ES-I3 (cell line): ENCODE data around the gene SARDH.

Experiments used
- H3K36me3 ChIP-seq: 2 replicates; pipeline ENCODE4 v1.6.1; 2013; ENCODE audit warnings: mild to moderate bottlenecking, low read length, control low read depth, moderate library complexity; ENCODE audit not compliant: insufficient read depth
- H3K4me1 ChIP-seq: 2 replicates; pipeline ENCODE4 v1.6.1; 2013; ENCODE audit warnings: mild to moderate bottlenecking, control low read depth, low read length; ENCODE audit not compliant: insufficient read depth
- H3K9ac ChIP-seq: 2 replicates; pipeline ENCODE4 v1.6.1; 2013; ENCODE audit warnings: low read depth, mild to moderate bottlenecking, low read length, moderate library complexity
- H3K9me3 ChIP-seq: 2 replicates; pipeline ENCODE4 v1.6.1; 2013; ENCODE audit warnings: mild to moderate bottlenecking, low read length, moderate library complexity; ENCODE audit not compliant: control insufficient read depth, insufficient read depth

SARDH gene

DNA sequence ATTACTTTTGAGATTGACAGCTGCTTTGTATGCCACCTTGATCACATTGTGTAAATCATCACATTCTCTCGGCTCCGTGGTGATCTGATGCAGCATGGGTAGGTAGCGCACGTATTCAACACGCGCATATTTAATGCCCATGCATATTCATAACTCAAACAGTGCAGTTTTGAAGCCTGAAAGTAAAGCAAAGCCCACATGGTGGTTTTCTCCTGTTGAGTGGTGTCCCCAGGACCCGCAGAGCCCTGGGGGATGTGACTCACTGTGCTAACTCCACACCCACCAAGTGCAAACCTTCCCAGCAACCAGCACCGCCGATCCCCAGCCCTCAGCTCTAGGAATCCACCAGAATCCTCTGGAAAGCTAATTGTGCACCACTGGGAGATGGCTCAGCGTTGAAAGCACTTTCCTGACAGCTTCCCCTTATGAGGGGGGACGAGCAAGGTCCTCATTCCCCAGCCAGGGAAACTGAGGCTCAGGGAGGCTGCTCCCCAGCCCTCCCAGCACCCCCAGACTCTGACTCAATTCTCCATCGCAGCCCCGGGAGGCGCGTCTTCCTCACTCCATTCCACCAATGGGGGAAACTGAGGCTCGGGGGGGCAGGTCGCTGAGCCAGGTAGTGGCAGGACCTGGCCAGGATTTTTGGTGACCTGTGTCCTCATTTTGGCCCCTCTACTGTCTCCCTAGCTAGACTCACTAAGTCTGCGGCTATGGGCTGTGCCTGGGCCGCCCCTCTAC, 46.4 kb downstream of the SARDH start:
- H3K9me3 ChIP-seq: no peaks in the 10 kb centered on the region
- H3K36me3 ChIP-seq: no peaks in the 10 kb centered on the region
- no peaks in the 10 kb centered on the region; the same call in 1 of the 2 replicates for H3K4me1 ChIP-seq
- H3K9ac ChIP-seq: no peak overlapping the region

DNA sequence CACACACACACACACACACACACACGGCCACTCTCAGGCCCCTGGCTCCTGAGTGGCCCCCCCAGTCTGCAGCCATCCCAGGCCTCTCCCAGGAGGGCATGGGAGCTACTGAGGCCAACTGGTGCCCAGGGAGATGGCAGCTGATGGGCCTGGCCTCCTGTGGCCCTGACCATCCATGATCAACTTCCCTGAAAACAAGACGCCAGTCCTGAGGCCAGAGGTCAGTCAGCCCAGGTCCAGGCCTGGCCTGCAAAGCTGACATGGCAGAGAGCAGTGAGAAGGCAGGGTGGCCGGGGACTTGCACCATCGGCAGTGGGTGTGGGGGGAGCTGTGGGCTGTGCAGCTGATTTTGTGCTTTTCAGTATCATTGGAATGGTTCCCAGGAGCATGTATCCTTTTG, 47.0 kb downstream of the SARDH start:
- no peaks in the 10 kb centered on the region; the same call in 1 of the 2 replicates for H3K4me1 ChIP-seq
- H3K36me3 ChIP-seq: no peaks in the 10 kb centered on the region
- no peaks in the 10 kb centered on the region for H3K9me3 ChIP-seq
- no peak overlapping the region for H3K9ac ChIP-seq

DNA sequence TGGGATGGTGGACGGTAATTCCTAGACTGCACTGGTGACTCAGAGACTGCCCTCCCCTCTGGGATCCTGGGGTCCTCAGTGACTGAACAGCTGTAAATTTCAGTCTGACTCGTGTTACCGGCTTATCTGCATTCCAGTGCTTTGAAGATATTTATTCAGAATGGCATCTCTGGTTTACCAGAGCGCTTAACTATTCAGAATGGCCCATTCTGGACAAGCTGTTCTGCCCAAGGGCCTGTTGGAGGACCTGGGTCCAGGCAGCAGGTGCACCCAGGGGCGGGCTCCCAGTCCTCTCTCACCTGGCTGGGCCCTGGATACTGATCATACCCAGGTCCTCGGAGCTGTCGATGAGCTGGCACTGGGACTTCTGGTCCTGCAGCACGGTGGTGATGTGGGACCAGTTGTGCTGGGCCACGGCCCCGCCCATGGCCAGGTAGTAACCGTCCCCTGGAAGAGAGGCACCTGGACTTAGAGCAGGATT, 48.0 kb downstream of the SARDH start:
- H3K36me3 ChIP-seq: no peaks in the 10 kb centered on the region
- H3K4me1 ChIP-seq: no peaks in the 10 kb centered on the region; the same call in 1 of the 2 replicates
- H3K9ac ChIP-seq: no peak overlapping the region
- H3K9me3 ChIP-seq: no peaks in the 10 kb centered on the region

DNA sequence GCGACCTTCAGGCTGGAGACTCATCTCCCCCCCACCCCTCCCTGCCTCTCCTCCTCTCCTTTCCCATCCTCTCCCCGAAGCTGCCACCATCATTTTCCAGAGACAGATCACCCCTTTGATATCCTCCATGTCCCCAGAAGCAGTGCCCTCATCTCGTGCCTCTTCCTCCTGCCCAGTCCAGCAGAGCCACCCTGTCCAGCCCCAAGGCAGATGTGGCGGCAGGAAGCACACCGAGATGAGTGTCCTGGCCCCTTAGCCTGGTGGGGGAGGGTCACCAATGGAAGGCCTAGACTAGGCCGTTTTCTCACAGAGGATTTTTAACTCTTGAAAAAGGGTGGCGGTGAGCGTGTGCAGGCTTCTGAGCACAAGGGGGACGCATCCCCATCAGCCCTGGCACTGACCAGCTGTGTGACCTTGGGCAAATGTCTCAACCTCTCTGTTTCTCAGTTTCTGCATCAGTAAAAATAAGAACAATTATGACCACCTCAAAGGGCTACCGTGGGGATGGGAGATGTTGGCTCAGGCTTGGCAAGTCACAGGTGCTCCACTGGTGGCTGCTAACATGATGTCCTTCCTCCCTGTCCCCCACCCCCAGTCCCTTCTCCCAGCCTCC, 48.9 kb downstream of the SARDH start:
- no peaks in the 10 kb centered on the region for H3K36me3 ChIP-seq
- H3K9me3 ChIP-seq: no peaks in the 10 kb centered on the region
- no peak overlapping the region for H3K9ac ChIP-seq
- H3K4me1 ChIP-seq: no peaks in the 10 kb centered on the region; the same call in 1 of the 2 replicates

DNA sequence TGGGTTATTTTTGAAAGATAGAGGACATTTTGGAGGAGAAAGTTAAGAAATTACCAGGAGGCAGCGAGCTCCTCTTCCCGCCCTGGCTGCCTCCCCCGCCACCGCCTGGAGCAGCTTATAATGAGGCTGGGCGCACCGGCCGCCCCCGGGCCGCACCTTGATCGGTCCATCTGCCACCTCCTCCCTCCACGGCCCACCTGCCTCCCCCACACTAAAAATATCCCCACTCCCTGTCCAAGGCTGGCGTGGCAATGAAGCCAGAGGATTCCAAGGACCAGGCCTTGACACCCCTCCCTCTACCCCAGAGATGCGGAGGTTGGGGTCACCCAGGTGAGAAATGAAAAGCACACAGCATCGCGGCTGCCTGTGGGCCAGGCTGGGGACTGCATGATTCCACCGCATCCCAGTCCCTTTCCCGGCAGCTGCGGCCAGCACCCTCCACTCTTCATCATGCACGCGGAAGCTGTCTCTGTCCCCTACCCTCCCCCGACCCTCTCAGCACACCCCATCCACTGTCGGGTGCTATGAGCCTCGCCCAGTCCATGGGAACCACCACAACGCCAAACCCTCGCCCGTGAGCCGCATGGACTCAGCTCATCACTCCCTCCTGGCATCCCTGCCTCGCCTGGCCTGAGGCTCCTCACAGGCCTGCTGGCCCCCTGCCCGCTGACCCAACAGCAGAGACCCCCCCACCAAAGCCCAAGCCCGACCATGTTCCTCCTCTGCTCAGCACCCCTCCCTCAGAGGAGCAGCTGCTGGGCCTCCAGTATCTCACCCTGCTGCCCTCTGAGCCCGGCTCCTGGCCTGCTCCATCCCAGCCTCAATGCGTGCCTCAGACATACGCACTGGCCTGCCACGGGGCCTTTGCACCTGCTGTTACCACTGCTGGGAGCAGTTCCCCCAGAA, 50.0 kb downstream of the SARDH start:
- Histone ChIP-seq H3K9ac (no peak overlapping the region), H3K4me1 (no peaks in the 10 kb centered on the region; the same call in 1 of the 2 replicates), H3K36me3 (no peaks in the 10 kb centered on the region), H3K9me3 (no peaks in the 10 kb centered on the region)

DNA sequence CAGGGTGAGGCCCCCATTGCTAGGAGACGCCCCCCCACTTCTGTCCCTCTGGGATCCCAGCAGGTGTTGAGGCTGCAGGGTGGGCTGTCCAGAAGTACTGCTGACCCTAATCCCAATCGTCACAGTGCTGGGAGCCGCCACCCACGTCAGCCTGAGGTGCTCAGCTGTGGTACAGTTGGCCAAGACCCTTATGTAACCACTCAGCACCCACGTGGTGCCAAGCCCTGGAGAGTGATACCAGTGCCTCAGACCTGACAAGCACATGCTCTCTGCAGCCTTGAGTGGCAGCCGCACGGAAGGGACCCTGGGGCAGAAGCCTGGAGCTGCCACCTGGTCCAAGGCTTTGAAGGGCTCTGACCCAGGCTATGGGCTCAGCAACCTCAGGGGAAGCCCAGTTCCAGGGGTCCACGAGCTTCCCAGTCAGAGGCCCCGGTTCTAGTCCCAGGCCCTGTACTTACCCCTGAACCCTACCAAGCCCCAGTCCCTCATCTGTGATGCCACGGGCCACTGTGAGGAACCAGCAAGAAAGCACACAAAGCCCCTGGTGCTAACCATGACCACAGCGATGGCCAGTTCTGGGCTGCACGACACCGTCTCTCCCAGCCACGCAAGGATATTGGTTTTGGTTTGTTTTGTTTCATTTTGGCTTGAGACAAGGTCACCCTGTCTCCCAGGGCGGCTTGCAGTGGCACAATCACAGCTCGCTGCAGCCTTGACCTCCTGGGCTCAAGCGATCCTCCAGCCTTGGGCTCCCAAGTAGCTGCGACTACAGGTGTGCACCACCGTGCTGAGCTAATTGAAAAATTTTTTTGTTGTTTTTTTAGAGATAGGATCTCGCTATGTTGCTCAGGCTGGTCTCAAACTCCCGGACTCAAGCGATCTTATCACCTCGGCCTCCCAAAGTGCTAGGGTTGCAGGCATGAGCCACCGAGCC, 51.2 kb downstream of the SARDH start:
- Histone ChIP-seq H3K4me1 (no peaks in the 10 kb centered on the region; the same call in 1 of the 2 replicates), H3K9me3 (no peaks in the 10 kb centered on the region), H3K36me3 (no peaks in the 10 kb centered on the region), H3K9ac (no peak overlapping the region)

DNA sequence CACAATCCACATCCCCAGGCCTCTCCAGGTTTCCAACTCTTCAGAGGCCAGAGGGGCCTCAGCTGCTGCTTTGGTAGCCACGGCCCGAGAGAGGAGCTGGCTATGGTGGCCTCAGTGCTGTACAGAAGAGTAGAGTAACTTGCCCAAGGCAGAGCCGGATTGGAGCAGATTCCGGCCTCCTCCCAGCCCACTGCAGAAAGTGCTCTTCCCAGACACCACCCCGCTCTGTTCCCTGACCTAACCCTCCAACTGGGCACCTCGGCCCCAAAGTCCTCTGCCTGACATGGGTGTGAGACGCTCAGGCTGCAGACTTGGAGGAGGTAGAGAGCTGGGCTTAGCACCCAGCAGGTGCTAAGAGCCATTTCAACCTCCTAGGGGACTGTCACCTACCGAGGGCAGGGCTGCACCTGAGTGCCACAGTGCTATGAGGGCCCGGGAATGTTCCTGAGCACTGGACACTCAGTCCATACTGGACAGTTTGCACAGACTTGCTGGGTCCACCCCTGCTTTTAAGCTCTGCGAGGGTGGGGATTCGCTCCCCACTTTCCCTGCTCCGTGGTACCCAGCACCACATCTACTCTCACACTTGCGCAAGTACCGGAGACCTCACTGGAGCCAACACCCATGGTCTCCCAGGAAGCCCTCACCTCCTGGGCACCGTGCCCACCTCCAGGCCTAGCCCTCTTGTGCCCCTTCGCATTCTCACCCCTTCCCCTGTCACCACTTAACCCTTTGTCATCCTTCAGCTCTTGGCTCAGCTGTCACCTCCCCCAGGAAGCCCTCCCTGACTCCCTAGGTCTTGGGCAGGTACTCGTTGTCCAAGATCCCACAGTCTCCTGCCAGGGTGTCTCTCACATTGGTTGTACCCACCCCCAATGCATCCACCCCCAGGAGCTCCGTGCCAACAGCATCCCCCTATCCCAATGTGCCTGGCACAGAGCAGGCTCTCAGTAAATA, 52.2 kb downstream of the SARDH start:
- H3K36me3 ChIP-seq: no peaks in the 10 kb centered on the region
- H3K9me3 ChIP-seq: no peaks in the 10 kb centered on the region
- H3K4me1 ChIP-seq: no peaks in the 10 kb centered on the region; the same call in 1 of the 2 replicates
- H3K9ac ChIP-seq: no peak overlapping the region

DNA sequence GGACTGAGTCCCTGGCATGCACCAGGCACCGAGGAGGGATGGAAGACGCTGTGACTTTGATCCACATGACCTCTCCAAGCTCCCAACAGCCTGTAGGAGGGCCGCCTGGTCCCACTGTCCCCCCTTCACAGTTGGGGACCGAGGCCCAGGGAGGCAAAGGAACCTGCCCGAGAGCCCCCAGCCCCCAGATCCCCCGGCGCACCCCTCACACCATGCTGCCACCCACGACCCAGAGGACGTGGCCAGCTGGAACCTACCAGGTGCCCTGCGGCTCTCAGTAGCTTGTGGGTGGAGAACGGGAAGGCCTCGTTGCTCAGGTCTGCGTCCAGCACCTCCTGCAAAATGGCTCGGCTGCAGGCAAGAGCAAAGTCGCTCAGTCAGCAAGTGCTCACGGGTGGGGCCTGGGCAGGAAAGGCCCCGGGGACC, 53.2 kb downstream of the SARDH start:
- H3K4me1 ChIP-seq: no peaks in the 10 kb centered on the region
- no peaks in the 10 kb centered on the region for H3K36me3 ChIP-seq
- no peaks in the 10 kb centered on the region for H3K9me3 ChIP-seq
- H3K9ac ChIP-seq: no peak overlapping the region

DNA sequence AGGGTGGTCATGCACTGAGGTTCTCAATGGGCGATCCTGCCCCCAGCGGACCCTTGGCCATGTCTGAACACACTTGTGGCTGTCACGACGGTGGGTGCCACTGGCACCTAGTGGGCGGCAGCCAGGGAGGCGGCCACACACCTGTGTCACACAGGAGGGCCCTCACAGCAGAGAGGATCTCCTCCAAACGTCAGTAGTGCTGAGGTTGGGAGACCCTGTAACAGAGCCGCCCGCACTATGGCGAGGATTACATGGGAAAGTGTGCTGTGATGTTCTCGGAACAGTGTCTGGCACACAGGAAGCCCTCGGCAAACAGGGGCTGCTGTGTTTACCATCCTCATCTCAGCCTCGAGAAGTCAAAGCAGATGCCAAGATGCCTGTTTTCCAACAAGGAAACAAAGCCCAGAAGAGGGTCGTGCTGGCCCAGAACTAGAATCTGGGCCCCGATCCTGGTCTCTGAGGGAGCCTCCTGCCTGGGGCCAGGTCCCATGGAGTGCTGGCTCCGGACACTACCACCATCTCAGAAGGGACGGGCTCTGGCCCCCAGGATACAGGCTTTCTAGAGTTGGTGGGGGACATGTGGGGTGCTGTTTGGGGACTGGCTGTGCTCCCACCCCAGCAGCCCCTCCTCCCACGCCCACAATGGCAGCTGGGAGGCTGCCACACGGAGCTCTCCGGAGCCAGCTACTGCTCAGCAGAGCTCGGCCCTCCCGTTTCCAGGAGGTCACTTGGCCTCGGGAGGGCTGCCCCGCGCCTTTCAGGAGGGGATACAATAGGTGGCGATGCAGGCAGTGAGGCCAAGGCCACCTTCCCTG, 53.8 kb downstream of the SARDH start:
- no peak overlapping the region for H3K9ac ChIP-seq
- H3K36me3 ChIP-seq: no peaks in the 10 kb centered on the region
- no peaks in the 10 kb centered on the region for H3K9me3 ChIP-seq
- H3K4me1 ChIP-seq: no peaks in the 10 kb centered on the region

DNA sequence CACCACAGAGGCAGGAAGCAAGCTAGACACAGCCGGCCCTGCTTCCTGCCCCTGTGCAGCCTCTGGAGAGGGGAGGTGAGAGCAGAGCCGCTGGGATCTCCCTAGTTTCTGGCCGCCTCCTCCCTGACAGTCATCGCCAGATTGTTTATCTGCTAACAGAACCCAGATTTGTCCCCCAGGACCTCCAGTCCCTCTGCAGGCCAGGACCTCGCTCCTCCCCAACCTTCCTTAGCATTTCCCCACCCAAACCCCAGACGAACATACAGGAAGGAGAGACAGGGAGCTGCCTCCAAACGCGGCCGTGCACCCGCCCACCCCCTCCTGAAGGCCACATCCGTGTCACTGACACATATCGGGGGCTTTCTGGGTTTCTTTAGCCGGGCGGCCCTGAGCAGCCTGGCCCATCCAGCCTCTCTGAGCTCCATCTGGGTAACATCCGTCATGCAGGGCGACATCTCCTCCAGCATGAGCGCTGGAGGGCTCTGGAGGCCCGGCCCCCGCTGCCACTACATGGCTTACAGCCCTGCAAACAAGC, 54.5 kb downstream of the SARDH start:
- Histone ChIP-seq H3K9ac (no peak overlapping the region), H3K4me1 (no peaks in the 10 kb centered on the region), H3K36me3 (no peaks in the 10 kb centered on the region), H3K9me3 (no peaks in the 10 kb centered on the region)

DNA sequence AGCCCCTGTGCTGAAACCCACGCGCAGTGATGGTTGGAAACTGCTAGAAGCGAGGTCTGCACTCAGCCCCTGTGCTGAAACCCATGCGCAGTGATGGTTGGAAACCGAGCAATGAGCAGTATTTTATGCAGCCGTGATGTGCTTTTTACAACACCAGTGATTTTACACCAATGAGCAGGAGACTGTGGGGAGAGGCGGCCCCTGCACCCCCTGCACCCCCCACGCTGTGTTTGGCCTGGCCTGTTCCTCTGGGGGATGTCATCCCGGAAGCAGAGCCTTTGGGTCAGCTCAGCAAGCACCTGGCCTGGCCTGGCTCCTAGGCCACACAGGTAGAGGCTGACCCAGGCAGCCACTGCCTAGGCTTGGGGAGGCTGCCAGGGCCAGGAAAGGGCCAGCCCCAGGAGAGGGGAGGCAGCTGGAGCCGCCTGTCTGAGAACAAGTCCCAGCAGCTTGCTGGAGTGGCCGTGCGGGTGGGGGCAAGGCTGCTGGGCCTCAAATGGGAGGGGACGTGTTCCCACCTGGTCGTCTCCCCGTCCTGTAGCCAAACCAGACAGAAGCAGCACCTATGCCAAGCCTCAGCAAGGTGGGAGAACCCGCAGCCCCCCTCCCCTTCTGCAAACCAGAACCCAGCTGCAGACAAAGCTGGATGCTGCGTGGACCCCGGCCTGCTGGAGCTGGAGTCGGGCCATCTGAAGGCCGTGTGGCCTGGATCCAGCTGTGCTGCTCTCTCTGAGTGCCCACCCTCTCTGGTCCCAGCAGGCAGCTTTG, 55.1 kb downstream of the SARDH start:
- H3K4me1 ChIP-seq: no peaks in the 10 kb centered on the region
- H3K36me3 ChIP-seq: no peaks in the 10 kb centered on the region

More for the DNA sequence above, 55.1 kb downstream of the SARDH start:
- Histone ChIP-seq H3K9me3 (no peaks in the 10 kb centered on the region), H3K9ac (no peak overlapping the region)
